ENCODE results near the gene PLCZ1. TPM values are rescaled to one million over a fixed set of nuclear protein-coding genes. Genes with fewer than 3 reads are reported as not detected.

Gene PLCZ1
- total and polyA plus RNA-seq, 2 experiments from 2014 or later = not detected

DNA sequence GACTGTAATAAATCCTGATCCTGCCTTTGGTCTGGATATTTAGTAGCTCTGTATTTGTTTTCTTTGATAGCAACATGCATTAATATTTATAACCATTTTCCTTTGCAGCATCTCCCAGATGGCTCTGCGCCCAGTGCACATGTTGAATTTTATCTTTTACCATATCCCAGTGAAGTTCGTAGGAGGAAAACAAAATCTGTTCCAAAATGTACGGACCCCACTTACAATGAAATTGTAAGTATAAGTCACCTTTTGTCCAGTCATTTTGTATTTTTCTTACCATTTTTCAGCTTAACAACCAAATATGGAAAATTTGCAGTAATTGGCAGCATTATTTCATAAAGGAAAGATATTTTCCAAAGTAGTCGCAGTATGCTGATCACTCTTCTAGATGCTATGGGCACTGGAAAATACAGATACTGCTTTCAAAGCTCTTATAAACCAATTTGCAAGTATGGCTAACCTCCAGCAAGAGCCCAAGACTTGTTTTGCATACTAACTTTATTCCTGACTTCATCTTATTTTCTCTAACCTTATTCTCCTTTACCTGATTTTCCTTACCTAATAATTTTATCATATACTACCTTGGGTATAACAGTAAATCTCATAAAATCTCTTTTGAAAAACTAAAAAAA, 97.4 kb downstream of the PLCZ1 start:
- Histone ChIP-seq H3K27ac (no peak overlapping the region), H3K36me3 (no peaks in the 10 kb centered on the region), H3K27me3 (no peaks in the 10 kb centered on the region), H3K4me3 (no peak overlapping the region), H3K4me1 (ENCODE audit: low read depth) (no peaks in the 10 kb centered on the region), H3K9me3 (ENCODE audit: low read depth) (no peaks in the 10 kb centered on the region)
- TF ChIP-seq, protein P1, sequence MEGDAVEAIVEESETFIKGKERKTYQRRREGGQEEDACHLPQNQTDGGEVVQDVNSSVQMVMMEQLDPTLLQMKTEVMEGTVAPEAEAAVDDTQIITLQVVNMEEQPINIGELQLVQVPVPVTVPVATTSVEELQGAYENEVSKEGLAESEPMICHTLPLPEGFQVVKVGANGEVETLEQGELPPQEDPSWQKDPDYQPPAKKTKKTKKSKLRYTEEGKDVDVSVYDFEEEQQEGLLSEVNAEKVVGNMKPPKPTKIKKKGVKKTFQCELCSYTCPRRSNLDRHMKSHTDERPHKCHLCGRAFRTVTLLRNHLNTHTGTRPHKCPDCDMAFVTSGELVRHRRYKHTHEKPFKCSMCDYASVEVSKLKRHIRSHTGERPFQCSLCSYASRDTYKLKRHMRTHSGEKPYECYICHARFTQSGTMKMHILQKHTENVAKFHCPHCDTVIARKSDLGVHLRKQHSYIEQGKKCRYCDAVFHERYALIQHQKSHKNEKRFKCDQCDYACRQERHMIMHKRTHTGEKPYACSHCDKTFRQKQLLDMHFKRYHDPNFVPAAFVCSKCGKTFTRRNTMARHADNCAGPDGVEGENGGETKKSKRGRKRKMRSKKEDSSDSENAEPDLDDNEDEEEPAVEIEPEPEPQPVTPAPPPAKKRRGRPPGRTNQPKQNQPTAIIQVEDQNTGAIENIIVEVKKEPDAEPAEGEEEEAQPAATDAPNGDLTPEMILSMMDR (IDR thresholded peaks at IDR 0.05; ENCODE audit: low read depth, low read length) = no peak
- DNase-seq (ENCODE audit: low read depth in 1 of 2, low spot score in 1 of 2) = peak in 1 of 2 donors; percentile 7

DNA sequence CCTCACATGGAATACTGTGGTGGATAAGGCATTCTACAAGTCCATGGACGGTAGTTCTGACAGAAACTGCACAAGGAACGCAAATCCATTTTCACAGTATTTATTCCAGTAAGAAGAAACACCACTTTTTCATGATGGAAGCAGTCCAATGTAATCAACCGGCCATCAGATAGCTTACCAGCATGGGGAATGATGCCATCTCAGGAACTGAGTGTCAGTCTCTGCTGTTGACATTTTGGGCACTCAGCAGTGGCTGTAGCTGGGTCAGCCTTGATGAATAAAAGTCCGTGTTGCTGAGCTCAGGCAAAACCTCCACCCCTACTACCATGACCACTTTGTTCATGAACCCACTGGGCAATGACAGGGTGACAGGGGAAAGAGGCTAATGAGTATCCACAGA, 103.4 kb downstream of the PLCZ1 start:
- TF ChIP-seq, protein P1 (IDR thresholded peaks at IDR 0.05; ENCODE audit: low read depth, low read length) = no peak
- no peaks in the 10 kb centered on the region for H3K4me1 ChIP-seq (ENCODE audit: low read depth)

More for the DNA sequence above, 103.4 kb downstream of the PLCZ1 start:
- H3K27me3 ChIP-seq = no peaks in the 10 kb centered on the region
- DNase-seq (ENCODE audit: low read depth in 1 of 2, low spot score in 1 of 2) = no peak
- no peak overlapping the region for H3K27ac ChIP-seq
- no peaks in the 10 kb centered on the region for H3K9me3 ChIP-seq (ENCODE audit: low read depth)
- H3K36me3 ChIP-seq = no peaks in the 10 kb centered on the region
- no peak overlapping the region for H3K4me3 ChIP-seq

Other genes with a start within 250 kb of the PLCZ1 start
- gene CAPZA3, start 107 bp upstream of the PLCZ1 start, total RNA-seq = not detected in 2 replicates
- gene CAPZA3, start 107 bp upstream of the PLCZ1 start, polyA plus RNA-seq = not detected in 2 replicates

Measured in cardiac muscle cell (in vitro differentiated cells and primary cell).